ENCODE results near the gene CTNNBL1. TPM values are rescaled to one million over a fixed set of nuclear protein-coding genes. Genes with fewer than 3 reads are reported as not detected.

CTNNBL1 gene
- polyA plus RNA-seq, 1 of the 3 experiments (the other 2 are of a cell fraction) = 29.5 TPM

GRCh38 chr20:37866051-37866450, 172.2 kb downstream of the CTNNBL1 start:
- H2AFZ ChIP-seq (ENCODE audit: low read depth) = no peak overlapping the region
- H3K27ac ChIP-seq (ENCODE audit: low read depth in 2 of 2, low read length in 1 of 2) = no peak overlapping the region
- no peaks in the 10 kb centered on the region for H3K79me2 ChIP-seq (ENCODE audit: insufficient read depth)
- no peak overlapping the region for H3K9ac ChIP-seq
- no peak overlapping the region for H3K4me3 ChIP-seq (ENCODE audit: low read depth in 2 of 2, low read length in 1 of 2)
- POLR2A ChIA-PET = no interaction called here
- no peak for DNase-seq
- WGBS (ENCODE audit: low lambda C conversion rate) = 100% methylated on average over 3 of the region's 10 CpGs
- TF ChIP-seq MXI1 (IDR thresholded peaks at IDR 0.05; ENCODE audit: low read depth, low read length) = no peak
- peaks cover 0 to 12% of the 10 kb centered on the region in 2 experiments; a peak in 2 of 4 replicates for H3K4me1 ChIP-seq (ENCODE audit: control insufficient read depth in 1 of 2, insufficient read depth in 2 of 2, low read depth in 1 of 2, low read length in 1 of 2)
- no peaks in the 10 kb centered on the region for H3F3A ChIP-seq (replicated peaks; ENCODE audit: insufficient read depth)
- H4K20me1 ChIP-seq (ENCODE audit: insufficient read depth) = no peaks in the 10 kb centered on the region
- CTCF ChIA-PET = interaction anchor here (1.2 kb wide), 1 partner anchor 301 kb away, joined by 5 read pairs; no protein-coding TSS in a partner anchor
- H3K9me3 ChIP-seq = no peaks in the 10 kb centered on the region
- no peak overlapping the region for H3K4me2 ChIP-seq
- no peaks in the 10 kb centered on the region for H3K9me2 ChIP-seq
- peaks cover 0 to 15% of the 10 kb centered on the region in 2 experiments for H3K36me3 ChIP-seq (replicated peaks in 1 of 2; ENCODE audit: control insufficient read depth in 1 of 2, insufficient read depth in 2 of 2, low read length in 1 of 2)
- no peaks in the 10 kb centered on the region for H3K27me3 ChIP-seq (ENCODE audit: insufficient read depth)

- POLR2A ChIA-PET = no interaction called here
- 98% methylated on average over 14 of the region's 15 CpGs for WGBS (ENCODE audit: low lambda C conversion rate)
- CTCF ChIA-PET = interaction anchor here (0.6 kb wide), 1 partner anchor 36 kb away, joined by 4 read pairs; no protein-coding TSS in a partner anchor
Measured at GRCh38 chr20:37867289-37868195, 173.7 kb downstream of the CTNNBL1 start.

More at GRCh38 chr20:37867289-37868195, 173.7 kb downstream of the CTNNBL1 start:
- Histone ChIP-seq H3K27me3 (ENCODE audit: insufficient read depth) (no peaks in the 10 kb centered on the region), H2AFZ (ENCODE audit: low read depth) (no peak overlapping the region), H3K4me2 (no peak overlapping the region), H3K4me1 (ENCODE audit: control insufficient read depth in 1 of 2, insufficient read depth in 2 of 2, low read depth in 1 of 2, low read length in 1 of 2) (peaks cover 0 to 12% of the 10 kb centered on the region in 2 experiments; a peak in 2 of 4 replicates), H4K20me1 (ENCODE audit: insufficient read depth) (no peaks in the 10 kb centered on the region), H3K4me3 (ENCODE audit: low read depth in 2 of 2, low read length in 1 of 2) (no peak overlapping the region), H3K9ac (no peak overlapping the region), H3K27ac (ENCODE audit: low read depth in 2 of 2, low read length in 1 of 2) (no peak overlapping the region), H3K36me3 (replicated peaks in 1 of 2; ENCODE audit: control insufficient read depth in 1 of 2, insufficient read depth in 2 of 2, low read length in 1 of 2) (peaks cover 0 to 10% of the 10 kb centered on the region in 2 experiments), H3K9me2 (no peaks in the 10 kb centered on the region), H3K9me3 (no peaks in the 10 kb centered on the region), H3F3A (replicated peaks; ENCODE audit: insufficient read depth) (no peaks in the 10 kb centered on the region), H3K79me2 (ENCODE audit: insufficient read depth) (no peaks in the 10 kb centered on the region)
- DNase-seq = no peak
- TF ChIP-seq USF2 (IDR thresholded peaks at IDR 0.05; ENCODE audit: borderline replicate concordance, low read depth, low read length) = no peak
- TF ChIP-seq ZBTB33 (IDR thresholded peaks at IDR 0.05; ENCODE audit: borderline replicate concordance, low read depth) = no peak
- no peak for TF ChIP-seq GATA2 (CRISPR knock-in tag; IDR thresholded peaks at IDR 0.05)

All from SK-N-SH (cell line).